KMS-11 (cell line): ENCODE data around the gene XG.
"Not testable (repeated sequence)": the region's sequence is repeated elsewhere in the genome, so short reads cannot be mapped to it uniquely, and the experiment has no call there.

ENCODE experiments used
- H2AFZ ChIP-seq: fragments of 200-600 bp; sonication (generic); 2 replicates; pipeline ENCODE4 v1.6.1; 2016; ENCODE audit warnings: antibody characterized with exemption, mixed run types, low read depth
- H3K27ac ChIP-seq: fragments of 200-600 bp; sonication (generic); 2 replicates; pipeline ENCODE4 v1.6.1; 2016; ENCODE audit warnings: mild to moderate bottlenecking, mixed run types
- H3K27me3 ChIP-seq: fragments of 200-600 bp; sonication (generic); 2 replicates; pipeline ENCODE4 v1.6.1; 2017; ENCODE audit warnings: mild to moderate bottlenecking, low read depth, mixed run types, moderate library complexity; ENCODE audit not compliant: insufficient read depth
- H3K36me3 ChIP-seq: fragments of 200-600 bp; sonication (generic); 2 replicates; pipeline ENCODE4 v1.6.1; 2017; ENCODE audit warnings: mild to moderate bottlenecking, mixed run types; ENCODE audit not compliant: insufficient read depth
- H3K4me1 ChIP-seq: fragments of 200-600 bp; sonication (generic); 2 replicates; pipeline ENCODE4 v1.6.1; 2016; ENCODE audit warnings: mild to moderate bottlenecking, low read depth, mixed run types; ENCODE audit not compliant: poor library complexity, severe bottlenecking
- H3K4me2 ChIP-seq: fragments of 200-600 bp; sonication (generic); 2 replicates; pipeline ENCODE4 v1.7.0; 2016; ENCODE audit warnings: mild to moderate bottlenecking, mixed run types
- H3K4me3 ChIP-seq: fragments of 200-600 bp; sonication (generic); IDR thresholded peaks from 2 replicates; pipeline ENCODE4 v1.6.1; 2017; ENCODE audit warnings: low read depth, low read length, mixed read lengths; ENCODE audit not compliant: insufficient read depth
- H3K79me2 ChIP-seq: fragments of 200-600 bp; sonication (generic); 2 replicates; pipeline ENCODE4 v1.6.1; 2016; ENCODE audit warnings: low read depth, mixed run types; ENCODE audit not compliant: insufficient read depth
- H3K9ac ChIP-seq: fragments of 200-600 bp; sonication (generic); 2 replicates; pipeline ENCODE4 v1.6.1; 2016; ENCODE audit warnings: mild to moderate bottlenecking, mixed run types
- H4K20me1 ChIP-seq: fragments of 200-600 bp; sonication (generic); 2 replicates; pipeline ENCODE4 v1.6.1; 2016; ENCODE audit warnings: mild to moderate bottlenecking, mixed run types; ENCODE audit not compliant: insufficient read depth
- TF ChIP-seq, protein P1 (sequence below): fragments of 200-600 bp; sonication (generic); conservative IDR thresholded peaks from 2 replicates; pipeline ENCODE4 v1.6.1; 2017; ENCODE audit warnings: low read depth, mild to moderate bottlenecking, antibody characterized with exemption, low read length, moderate library complexity, mixed read lengths

The XG gene

DNA sequence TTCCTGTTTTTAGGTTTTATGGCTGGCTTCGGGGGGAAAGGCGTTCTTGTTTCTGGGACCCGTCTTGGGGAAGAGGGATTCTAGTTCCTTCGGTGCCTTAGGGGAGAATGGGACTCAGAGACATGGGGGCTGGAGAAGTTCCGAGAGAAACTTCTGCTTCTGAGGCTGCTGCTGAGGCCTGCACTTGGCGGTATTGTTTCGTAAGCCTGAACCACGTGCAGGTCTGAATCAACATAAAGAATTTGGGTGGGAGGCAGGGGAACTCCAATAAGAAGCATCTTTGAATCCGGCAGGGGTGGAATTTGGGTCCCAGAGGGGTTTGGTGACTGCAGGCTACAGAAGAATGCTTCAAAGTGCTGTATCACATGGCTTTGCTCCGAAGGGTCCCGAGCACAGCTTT lies 15.1 kb downstream of the XG start:
- no peak overlapping the region for H3K27ac ChIP-seq
- no peak overlapping the region for H3K9ac ChIP-seq
- H3K36me3 ChIP-seq, result no peaks in the 10 kb centered on the region
- H2AFZ ChIP-seq, result no peak overlapping the region
- no peak overlapping the region for H3K4me3 ChIP-seq
- no peaks in the 10 kb centered on the region for H3K27me3 ChIP-seq
- no peaks in the 10 kb centered on the region for H4K20me1 ChIP-seq
- no peaks in the 10 kb centered on the region for H3K79me2 ChIP-seq
- no peaks in the 10 kb centered on the region for H3K4me1 ChIP-seq
- TF ChIP-seq, protein P1, sequence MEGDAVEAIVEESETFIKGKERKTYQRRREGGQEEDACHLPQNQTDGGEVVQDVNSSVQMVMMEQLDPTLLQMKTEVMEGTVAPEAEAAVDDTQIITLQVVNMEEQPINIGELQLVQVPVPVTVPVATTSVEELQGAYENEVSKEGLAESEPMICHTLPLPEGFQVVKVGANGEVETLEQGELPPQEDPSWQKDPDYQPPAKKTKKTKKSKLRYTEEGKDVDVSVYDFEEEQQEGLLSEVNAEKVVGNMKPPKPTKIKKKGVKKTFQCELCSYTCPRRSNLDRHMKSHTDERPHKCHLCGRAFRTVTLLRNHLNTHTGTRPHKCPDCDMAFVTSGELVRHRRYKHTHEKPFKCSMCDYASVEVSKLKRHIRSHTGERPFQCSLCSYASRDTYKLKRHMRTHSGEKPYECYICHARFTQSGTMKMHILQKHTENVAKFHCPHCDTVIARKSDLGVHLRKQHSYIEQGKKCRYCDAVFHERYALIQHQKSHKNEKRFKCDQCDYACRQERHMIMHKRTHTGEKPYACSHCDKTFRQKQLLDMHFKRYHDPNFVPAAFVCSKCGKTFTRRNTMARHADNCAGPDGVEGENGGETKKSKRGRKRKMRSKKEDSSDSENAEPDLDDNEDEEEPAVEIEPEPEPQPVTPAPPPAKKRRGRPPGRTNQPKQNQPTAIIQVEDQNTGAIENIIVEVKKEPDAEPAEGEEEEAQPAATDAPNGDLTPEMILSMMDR, result no peak
- no peak overlapping the region for H3K4me2 ChIP-seq

DNA sequence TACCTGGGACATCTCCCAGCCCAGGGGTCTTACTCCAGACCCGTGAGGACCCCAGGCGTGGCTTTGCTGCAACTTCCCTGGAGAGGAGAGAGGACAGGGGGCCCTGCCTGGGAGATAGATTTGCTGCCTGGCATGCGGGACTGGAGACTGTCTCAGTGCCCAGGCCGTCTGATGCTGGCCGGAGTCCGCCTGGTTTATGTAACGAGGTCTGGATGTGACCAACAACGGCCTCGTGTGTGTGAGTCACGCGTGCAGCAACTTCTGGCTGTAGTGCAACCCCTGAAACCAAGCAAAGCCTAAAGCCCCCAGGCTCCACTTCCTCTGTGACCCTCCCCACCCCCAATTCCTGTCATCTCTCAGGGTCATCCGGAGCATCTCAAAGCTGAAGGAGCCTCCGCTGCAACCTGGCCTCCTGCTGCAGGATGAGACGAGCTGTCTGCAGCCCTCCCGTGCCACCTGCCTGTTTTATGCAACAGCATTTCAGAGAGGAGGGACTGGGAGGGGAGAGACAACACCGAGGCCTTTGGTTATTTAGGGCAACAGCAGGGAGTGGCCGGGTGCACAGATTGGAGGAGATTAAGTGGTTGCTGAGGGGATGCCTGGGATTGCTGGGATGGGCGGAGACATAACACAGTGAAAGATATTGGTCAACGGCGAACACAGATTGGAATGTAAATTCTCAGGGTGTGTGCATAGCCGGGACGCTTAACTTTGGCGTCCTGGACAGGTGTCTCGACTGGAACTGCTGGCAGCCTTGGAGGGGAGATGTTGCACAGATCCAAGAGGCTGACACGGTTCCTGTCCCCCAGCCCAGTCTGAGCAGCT lies 16.0 kb downstream of the XG start:
- H3K27ac ChIP-seq, result no peak overlapping the region
- no peak overlapping the region for H2AFZ ChIP-seq
- H3K4me2 ChIP-seq, result no peak overlapping the region

DNA sequence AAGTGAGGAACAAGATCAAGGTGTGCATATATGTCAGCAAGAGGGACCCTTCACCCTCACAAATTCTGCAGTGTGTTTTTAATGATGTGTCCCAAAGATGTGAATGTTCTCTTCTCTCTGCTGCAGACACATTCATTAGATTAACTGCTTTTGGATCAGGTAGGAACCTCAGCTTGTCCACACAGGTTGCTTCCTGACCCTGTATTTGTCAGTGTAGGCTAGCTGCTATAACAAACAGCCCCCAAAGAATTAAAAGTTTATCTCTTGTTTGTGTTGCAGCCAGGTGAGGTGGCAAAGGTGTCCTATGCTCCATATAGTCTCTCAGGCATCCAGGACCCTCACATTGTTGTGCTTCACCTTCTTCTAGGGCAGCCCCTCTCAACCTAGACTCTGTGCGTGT lies 17.8 kb downstream of the XG start:
- H3K4me2 ChIP-seq, result no peak overlapping the region
- no peaks in the 10 kb centered on the region for H3K4me1 ChIP-seq
- H3K79me2 ChIP-seq, result no peaks in the 10 kb centered on the region
- no peaks in the 10 kb centered on the region for H3K36me3 ChIP-seq
- no peaks in the 10 kb centered on the region for H3K27me3 ChIP-seq
- no peak overlapping the region for H3K4me3 ChIP-seq
- H3K9ac ChIP-seq, result no peak overlapping the region
- H2AFZ ChIP-seq, result no peak overlapping the region
- no peaks in the 10 kb centered on the region for H4K20me1 ChIP-seq
- TF ChIP-seq, protein P1, result no peak
- no peak overlapping the region for H3K27ac ChIP-seq

More for the DNA sequence above, 16.0 kb downstream of the XG start:
- Histone ChIP-seq H3K27me3 (no peaks in the 10 kb centered on the region), H3K79me2 (no peaks in the 10 kb centered on the region), H3K4me1 (no peaks in the 10 kb centered on the region), H4K20me1 (no peaks in the 10 kb centered on the region), H3K36me3 (no peaks in the 10 kb centered on the region), H3K9ac (no peak overlapping the region), H3K4me3 (no peak overlapping the region)
- TF ChIP-seq, protein P1, result no peak

DNA sequence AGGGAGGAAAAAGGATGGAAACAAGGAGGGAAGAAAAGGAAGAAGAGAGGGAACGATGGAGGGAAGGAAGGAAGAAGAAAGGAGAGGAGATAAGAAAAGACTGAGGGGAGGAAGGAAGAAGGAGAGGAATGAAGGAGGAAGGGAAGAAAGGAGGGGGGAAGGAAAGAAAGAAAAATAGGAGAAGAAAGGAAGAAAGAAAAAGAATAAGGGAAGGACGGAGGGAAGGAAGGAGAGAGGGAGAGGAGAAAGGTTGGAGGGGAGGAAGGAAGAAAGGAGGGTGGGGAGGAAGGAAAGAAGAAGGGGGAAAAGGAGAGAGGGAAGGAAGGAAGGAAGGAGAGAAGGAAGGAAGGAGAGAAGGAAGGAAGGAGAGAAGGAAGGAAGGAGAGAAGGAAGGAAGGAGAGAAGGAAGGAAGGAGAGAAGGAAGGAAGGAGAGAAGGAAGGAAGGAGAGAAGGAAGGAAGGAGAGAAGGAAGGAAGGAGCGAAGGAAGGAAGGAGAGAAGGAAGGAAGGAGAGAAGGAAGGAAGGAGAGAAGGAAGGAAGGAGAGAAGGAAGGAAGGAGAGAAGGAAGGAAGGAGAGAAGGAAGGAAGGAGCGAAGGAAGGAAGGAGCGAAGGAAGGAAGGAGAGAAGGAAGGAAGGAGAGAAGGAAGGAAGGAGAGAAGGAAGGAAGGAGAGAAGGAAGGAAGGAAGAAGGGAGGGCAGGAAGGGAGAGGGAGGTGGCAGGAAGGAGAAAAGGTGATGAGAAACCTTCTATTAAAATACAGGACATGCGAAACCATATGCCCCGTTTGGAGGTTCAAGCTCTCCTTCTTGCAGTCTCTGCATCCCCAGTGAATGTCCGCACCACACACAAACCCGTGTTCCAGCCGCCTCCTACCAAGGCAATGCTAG lies 21.6 kb downstream of the XG start:
- not testable (repeated sequence) for H3K4me3 ChIP-seq, H3K9ac ChIP-seq, H3K4me1 ChIP-seq, H3K79me2 ChIP-seq, H4K20me1 ChIP-seq, H3K27ac ChIP-seq, H2AFZ ChIP-seq, H3K4me2 ChIP-seq, H3K36me3 ChIP-seq, H3K27me3 ChIP-seq

DNA sequence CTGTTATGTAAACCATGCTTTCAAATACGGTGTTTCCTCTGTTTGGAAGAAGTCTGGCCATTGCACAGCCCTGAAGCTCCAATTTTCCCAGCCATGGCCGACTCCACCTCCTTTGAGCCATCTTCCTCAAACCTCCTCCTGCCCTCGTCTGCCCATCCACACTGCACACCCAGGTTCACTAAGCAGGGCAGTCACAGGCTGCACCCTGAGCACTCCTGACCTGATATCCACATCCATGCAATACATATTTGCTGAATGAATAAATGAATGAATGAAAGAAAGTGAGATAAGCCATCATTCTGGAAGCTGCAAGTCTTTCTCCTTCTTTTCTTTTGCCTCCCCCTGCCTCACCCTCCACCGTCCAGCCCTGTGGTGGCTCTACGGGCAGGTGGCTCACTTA lies 22.2 kb downstream of the XG start:
- no peaks in the 10 kb centered on the region for H3K4me1 ChIP-seq
- no peak overlapping the region for H3K4me2 ChIP-seq
- H2AFZ ChIP-seq, result no peak overlapping the region
- H4K20me1 ChIP-seq, result no peaks in the 10 kb centered on the region
- H3K9ac ChIP-seq, result no peak overlapping the region
- no peaks in the 10 kb centered on the region for H3K27me3 ChIP-seq
- no peak overlapping the region for H3K27ac ChIP-seq
- no peaks in the 10 kb centered on the region for H3K36me3 ChIP-seq
- no peaks in the 10 kb centered on the region for H3K79me2 ChIP-seq
- TF ChIP-seq, protein P1, result no peak
- no peak overlapping the region for H3K4me3 ChIP-seq
